Measurements from ENCODE around the gene TMEM176B.

Gene TMEM176B

DNA sequence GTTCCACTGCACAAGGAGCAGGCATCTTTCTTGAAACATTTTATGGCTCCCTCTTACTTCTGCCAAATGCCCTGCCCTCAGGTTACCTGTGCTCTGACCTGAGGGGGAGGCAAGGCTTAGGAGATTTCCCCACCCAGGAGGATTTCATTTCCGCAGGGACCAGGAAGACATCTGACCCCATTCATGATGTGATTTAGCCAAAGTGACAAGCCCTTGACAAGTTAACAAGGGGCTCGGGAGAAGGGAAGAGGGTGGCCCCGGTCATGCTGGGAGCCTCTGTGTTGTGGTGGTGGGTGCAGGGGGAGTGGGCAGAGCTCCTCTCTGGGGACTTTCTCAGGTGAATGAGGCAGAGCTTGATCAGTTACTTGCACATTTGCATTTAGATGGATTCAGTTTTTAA is 44.0 kb downstream of the TMEM176B start:
- H3K27ac ChIP-seq = no peak overlapping the region
- no peak for DNase-seq (ENCODE audit: low read depth, low spot score)

DNA sequence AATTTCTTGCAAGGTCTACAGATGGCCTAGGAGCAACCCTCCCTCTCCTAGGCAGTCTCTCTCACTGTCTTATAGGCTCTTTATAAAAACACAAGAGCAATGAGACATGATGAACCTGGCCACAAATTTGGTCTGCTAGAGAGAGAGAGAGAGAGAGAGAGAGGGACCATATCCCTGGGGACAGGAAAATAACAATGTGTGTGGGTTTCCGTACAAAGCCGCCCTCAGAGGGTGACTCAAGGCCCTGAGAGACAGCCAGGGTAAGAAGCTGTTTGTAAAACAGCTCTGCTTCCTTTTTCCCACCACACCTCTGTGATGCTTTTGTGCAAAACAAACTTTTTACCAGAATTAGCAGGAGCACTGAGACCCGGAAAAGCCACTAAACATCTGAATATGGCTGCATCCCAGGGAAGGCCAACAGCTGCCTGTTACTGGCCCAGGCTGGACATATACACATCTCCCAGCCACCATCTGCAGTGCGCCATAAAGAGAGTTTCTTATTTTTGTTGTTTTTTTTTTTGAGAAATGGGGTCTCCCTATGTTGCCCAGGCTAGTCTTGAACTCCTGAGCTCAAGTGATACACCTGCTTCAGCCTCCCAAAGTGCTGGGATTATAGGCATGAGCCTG is 44.6 kb downstream of the TMEM176B start:
- no peak for DNase-seq (ENCODE audit: low read depth, low spot score)
- no peak overlapping the region for H3K27ac ChIP-seq

DNA sequence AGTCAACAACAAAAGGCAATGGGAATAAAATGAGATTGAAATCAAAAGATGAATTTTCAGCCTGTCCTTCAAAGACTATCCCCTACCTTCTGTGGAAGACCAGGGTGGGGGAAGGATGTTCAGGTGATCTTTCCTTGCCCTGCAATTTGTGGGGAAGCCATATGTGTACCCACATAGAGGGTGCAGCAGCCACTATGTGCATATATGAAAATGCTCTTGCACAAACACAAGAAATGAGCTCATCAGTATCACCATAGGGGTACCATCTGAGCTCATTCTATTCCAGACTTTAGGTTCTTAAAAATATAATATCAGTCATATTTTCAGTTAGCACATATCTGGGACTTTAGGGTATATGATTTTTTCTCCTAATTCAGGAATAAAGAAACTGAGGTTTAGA is 45.2 kb downstream of the TMEM176B start:
- no peak for DNase-seq (ENCODE audit: low read depth, low spot score)
- no peak overlapping the region for H3K27ac ChIP-seq

DNA sequence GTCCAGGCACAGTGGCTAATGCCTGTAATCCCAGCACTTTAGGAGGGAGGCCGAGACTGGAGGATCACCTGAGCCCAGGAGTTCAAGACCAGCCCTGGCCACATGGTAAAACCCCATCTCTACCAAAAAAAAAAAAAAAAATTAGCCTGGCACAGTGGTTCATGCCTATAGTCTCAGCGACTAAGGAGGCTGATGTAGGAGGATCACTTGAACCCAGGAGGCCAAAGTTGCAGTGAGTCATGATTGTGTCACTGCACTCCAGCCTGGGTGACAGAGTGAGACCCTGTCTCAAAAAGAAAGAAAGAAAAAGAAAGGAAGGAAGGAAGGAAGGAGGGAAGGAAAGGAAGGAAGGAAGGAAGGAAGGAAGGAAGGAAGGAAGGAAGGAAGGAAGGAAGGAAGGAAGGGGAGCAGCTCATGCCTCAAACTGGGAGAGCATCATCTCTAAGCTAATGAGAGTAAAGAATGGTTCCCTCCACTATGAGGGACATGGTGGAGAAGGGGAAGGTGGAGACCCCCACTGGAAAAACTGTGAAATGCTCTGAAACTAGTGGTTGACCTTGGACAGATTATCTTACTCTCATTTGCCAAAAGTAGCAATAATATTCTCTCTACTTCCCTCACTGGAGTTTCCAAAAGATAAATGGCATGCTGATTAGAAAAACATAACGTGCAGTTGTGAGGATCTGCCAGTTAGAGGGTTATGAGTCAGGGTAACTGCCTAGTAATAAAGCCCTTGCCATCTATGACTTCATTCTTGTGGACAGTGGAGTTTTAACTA is 46.1 kb downstream of the TMEM176B start:
- no peak for DNase-seq (ENCODE audit: low read depth, low spot score)
- H3K27ac ChIP-seq = no peak overlapping the region

DNA sequence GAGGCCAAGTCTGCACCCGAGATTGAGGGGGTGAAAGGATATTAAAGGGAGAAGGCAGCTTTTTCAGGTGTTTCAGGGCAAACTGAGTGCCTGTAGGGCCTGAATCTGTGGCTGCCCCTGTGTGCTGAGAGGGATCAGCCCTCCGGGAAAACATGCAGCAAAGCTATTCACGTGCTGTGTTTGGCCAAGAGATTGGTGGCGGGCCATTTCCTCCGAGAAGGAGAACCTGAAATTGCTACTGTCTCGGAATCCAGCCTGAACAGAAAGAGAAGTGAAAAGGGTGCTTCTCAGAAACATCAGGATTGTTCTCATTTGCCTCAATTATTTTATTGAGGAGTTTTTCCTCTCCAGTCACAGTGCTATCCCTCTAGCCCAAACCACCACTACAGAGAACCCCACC is 46.9 kb downstream of the TMEM176B start:
- no peak for DNase-seq (ENCODE audit: low read depth, low spot score)
- H3K27ac ChIP-seq = no peak overlapping the region

DNA sequence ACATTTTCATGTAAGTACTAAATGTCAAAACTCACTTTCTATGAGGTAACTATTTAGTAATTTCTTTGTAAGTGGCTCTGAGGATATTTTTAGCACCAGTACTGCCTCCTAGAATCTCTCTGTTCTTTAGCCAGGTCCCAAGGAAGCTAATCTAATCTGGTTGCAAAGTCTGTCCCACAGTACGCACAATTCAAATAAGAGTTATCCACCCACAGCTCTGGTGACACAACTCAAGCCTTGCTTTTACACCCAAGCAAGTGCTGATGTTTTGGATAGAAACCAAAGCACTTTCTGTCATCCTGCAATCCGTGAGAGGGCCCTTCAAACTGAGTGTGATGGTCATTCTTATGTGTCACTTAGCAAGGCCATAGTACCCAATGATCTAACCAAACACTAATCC is 48.5 kb downstream of the TMEM176B start:
- no peak for DNase-seq (ENCODE audit: low read depth, low spot score)
- H3K27ac ChIP-seq = no peak overlapping the region

DNA sequence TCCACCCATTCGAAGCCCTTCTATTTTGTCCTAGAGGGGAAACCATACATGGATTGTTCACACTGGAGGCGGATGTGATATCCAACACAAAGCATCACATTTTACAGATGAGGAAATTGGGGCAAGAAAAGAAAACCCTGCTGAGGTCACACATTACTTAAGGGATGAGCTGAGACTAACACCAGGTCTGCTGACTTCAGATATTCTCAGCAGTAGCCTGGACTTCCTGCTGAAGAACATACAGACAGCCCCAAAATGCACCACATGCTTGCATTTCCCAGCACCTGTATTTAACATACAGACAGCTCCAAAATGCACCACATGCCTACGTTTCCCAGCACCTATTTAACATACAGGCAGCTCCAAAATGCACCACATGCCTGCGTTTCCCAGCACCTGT is 51.8 kb downstream of the TMEM176B start:
- DNase-seq (ENCODE audit: low read depth, low spot score) = no peak
- H3K27ac ChIP-seq = no peak overlapping the region

DNA sequence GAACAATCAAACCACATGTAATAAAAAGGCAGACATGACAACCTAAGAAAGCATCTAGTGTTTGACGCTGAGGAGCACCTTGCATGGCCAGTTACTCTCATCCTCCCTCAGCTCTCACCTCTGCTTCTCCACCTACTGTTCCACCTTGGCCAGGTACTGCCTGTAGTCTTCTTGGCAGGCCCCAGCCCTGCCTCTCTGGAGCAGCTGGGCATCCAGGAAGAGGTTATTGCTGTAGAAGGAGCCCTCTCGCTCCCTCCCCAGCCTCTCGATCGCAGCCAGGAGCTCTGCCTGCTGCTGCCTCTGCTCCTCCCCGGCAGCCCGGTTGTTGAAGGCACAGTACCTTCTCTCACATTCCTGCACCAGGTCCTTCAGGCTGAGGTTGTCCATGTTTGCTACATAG is 53.2 kb downstream of the TMEM176B start:
- H3K27ac ChIP-seq = no peak overlapping the region
- DNase-seq (ENCODE audit: low read depth, low spot score) = no peak

DNA sequence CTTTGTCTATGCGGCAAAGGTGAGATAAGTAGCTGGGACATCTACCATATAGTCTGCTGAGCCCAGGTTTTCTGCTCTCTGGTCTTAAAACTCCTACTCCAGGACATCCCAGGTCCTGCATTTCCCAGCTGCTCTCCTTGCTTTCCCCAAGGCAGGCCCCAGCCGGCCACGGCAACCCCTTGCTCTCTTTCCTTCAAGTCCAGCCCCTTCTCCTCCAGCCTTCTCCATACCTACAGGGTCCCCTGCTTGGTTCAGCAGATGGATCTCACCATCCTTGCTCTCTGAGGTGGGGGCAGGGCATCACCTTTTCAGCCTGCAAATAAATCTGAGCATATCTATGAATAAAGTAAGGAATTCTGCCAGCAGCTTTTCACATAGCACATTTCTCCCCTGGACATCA is 54.3 kb downstream of the TMEM176B start:
- no peak overlapping the region for H3K27ac ChIP-seq
- no peak for DNase-seq (ENCODE audit: low read depth, low spot score)

DNA sequence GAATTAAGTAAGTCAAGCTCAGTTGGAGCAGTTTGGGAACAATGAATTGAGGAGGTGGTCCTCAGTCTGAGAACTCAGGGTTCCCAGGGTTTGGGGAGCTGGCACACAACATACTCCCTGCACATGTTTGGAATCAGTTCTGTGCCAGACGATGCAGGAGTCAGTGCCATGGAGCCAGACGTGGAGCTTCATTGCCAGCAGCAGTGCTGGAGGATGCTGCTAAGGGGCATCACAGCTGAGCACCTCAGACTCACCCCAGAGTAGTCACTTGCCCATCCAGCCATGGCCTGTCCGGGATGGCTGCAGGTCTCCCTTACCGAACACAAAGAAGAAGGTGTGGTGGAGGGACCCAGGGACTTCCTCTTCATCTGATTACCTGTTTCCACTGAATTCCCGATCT is 55.1 kb downstream of the TMEM176B start:
- DNase-seq (ENCODE audit: low read depth, low spot score) = no peak
- no peak overlapping the region for H3K27ac ChIP-seq

DNA sequence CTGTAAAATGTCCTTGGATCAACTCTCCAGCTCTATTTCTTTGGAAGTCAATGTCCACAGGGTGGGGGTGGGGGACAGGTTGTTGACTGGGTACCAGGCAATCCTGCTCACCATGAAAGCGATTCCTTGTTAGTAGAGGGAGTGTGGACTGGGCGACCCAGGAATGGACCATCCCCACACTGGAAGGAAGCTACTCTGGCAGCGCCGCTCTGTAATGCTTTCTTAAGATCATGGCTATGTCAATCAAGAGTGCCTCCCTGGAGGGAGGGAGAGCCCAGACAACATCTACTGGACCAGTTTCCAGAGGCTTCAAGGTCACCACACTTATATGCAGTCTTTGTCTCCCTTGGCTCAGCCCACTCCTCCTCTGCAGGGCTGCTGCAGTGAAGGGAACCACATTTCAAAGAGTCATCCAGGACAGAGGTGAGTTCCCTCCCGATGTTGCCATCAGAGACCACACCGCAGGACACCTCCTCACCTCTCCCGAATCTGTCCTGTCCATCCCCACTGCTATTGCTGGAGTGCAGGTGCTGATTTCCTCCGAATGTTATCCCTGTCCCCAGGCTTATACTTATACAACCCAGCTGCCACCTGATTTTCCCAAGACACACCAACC is 56.0 kb downstream of the TMEM176B start:
- DNase-seq (ENCODE audit: low read depth, low spot score) = no peak
- H3K27ac ChIP-seq = no peak overlapping the region

DNA sequence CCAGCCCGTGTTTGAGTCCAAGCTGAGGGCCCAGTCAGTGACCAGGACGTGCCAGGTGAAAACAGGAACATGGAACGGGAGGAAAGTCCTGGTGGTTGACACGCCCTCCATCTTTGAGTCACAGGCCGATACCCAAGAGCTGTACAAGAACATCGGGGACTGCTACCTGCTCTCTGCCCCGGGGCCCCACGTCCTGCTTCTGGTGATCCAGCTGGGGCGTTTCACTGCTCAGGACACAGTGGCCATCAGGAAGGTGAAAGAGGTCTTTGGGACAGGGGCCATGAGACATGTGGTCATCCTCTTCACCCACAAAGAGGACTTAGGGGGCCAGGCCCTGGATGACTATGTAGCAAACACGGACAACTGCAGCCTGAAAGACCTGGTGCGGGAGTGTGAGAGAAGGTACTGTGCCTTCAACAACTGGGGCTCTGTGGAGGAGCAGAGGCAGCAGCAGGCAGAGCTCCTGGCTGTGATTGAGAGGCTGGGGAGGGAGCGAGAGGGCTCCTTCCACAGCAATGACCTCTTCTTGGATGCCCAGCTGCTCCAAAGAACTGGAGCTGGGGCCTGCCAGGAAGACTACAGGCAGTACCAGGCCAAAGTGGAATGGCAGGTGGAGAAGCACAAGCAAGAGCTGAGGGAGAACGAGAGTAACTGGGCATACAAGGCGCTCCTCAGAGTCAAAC is 57.7 kb downstream of the TMEM176B start:
- no peak for DNase-seq (ENCODE audit: low read depth, low spot score)
- no peak overlapping the region for H3K27ac ChIP-seq

All from epithelial cell of prostate (primary cell).